ENCODE measurements around the gene TCERG1L.

The TCERG1L gene

GRCh38 chr10:131200856-131201470, 110.6 kb downstream of the TCERG1L start:
- no peak overlapping the region for H3K4me3 ChIP-seq (ENCODE audit: low read length)
- no peak overlapping the region for H3K9ac ChIP-seq (ENCODE audit: low read depth, low read length)
- no peaks in the 10 kb centered on the region for H3K36me3 ChIP-seq (ENCODE audit: insufficient read depth, low read length)
- H3K4me2 ChIP-seq (ENCODE audit: low read length): no peak overlapping the region
- no peaks in the 10 kb centered on the region for H3K27me3 ChIP-seq (ENCODE audit: control insufficient read depth, insufficient read depth, low read length)
- H3K9me3 ChIP-seq (replicated peaks; ENCODE audit: low read length): peaks cover 29% of the 10 kb centered on the region
- no peaks in the 10 kb centered on the region for H3K4me1 ChIP-seq (ENCODE audit: control insufficient read depth, insufficient read depth, low read length)

GRCh38 chr10:131199646-131200045, 111.9 kb downstream of the TCERG1L start:
- Histone ChIP-seq H3K9me3 (replicated peaks; ENCODE audit: low read length) (peaks cover 30% of the 10 kb centered on the region), H3K4me1 (ENCODE audit: control insufficient read depth, insufficient read depth, low read length) (no peaks in the 10 kb centered on the region), H3K4me2 (ENCODE audit: low read length) (no peak overlapping the region), H3K36me3 (ENCODE audit: insufficient read depth, low read length) (no peaks in the 10 kb centered on the region), H3K9ac (ENCODE audit: low read depth, low read length) (no peak overlapping the region), H3K27me3 (ENCODE audit: control insufficient read depth, insufficient read depth, low read length) (no peaks in the 10 kb centered on the region), H3K4me3 (ENCODE audit: low read length) (no peak overlapping the region)

- Histone ChIP-seq H3K4me2 (ENCODE audit: low read length) (no peak overlapping the region), H3K9me3 (replicated peaks; ENCODE audit: low read length) (peaks cover 27% of the 10 kb centered on the region), H3K9ac (ENCODE audit: low read depth, low read length) (no peak overlapping the region), H3K27me3 (ENCODE audit: control insufficient read depth, insufficient read depth, low read length) (no peaks in the 10 kb centered on the region), H3K4me3 (ENCODE audit: low read length) (no peak overlapping the region), H3K36me3 (ENCODE audit: insufficient read depth, low read length) (no peaks in the 10 kb centered on the region), H3K4me1 (ENCODE audit: control insufficient read depth, insufficient read depth, low read length) (no peaks in the 10 kb centered on the region)
Observed at GRCh38 chr10:131198843-131199242, 112.7 kb downstream of the TCERG1L start.

GRCh38 chr10:131198401-131198800, 113.1 kb downstream of the TCERG1L start:
- no peaks in the 10 kb centered on the region for H3K27me3 ChIP-seq (ENCODE audit: control insufficient read depth, insufficient read depth, low read length)
- H3K9me3 ChIP-seq (replicated peaks; ENCODE audit: low read length): peaks cover 25% of the 10 kb centered on the region
- no peaks in the 10 kb centered on the region for H3K4me1 ChIP-seq (ENCODE audit: control insufficient read depth, insufficient read depth, low read length)

GRCh38 chr10:131196176-131196885, 115.2 kb downstream of the TCERG1L start:
- Histone ChIP-seq H3K4me1 (ENCODE audit: control insufficient read depth, insufficient read depth, low read length) (no peaks in the 10 kb centered on the region), H3K9me3 (replicated peaks; ENCODE audit: low read length) (peaks cover 21% of the 10 kb centered on the region), H3K4me3 (ENCODE audit: low read length) (no peak overlapping the region), H3K27me3 (ENCODE audit: control insufficient read depth, insufficient read depth, low read length) (no peaks in the 10 kb centered on the region), H3K36me3 (ENCODE audit: insufficient read depth, low read length) (no peaks in the 10 kb centered on the region), H3K9ac (ENCODE audit: low read depth, low read length) (no peak overlapping the region), H3K4me2 (ENCODE audit: low read length) (no peak overlapping the region)

More at GRCh38 chr10:131198401-131198800, 113.1 kb downstream of the TCERG1L start:
- no peaks in the 10 kb centered on the region for H3K36me3 ChIP-seq (ENCODE audit: insufficient read depth, low read length)
- no peak overlapping the region for H3K4me3 ChIP-seq (ENCODE audit: low read length)
- H3K4me2 ChIP-seq (ENCODE audit: low read length): no peak overlapping the region
- no peak overlapping the region for H3K9ac ChIP-seq (ENCODE audit: low read depth, low read length)

- H3K9ac ChIP-seq (ENCODE audit: low read depth, low read length): no peak overlapping the region
- peaks cover 16% of the 10 kb centered on the region for H3K9me3 ChIP-seq (replicated peaks; ENCODE audit: low read length)
- H3K4me3 ChIP-seq (ENCODE audit: low read length): no peak overlapping the region
- no peaks in the 10 kb centered on the region for H3K4me1 ChIP-seq (ENCODE audit: control insufficient read depth, insufficient read depth, low read length)
- no peaks in the 10 kb centered on the region for H3K27me3 ChIP-seq (ENCODE audit: control insufficient read depth, insufficient read depth, low read length)
- H3K4me2 ChIP-seq (ENCODE audit: low read length): no peak overlapping the region
- no peaks in the 10 kb centered on the region for H3K36me3 ChIP-seq (ENCODE audit: insufficient read depth, low read length)
Observed at GRCh38 chr10:131195558-131196159, 115.9 kb downstream of the TCERG1L start.

GRCh38 chr10:131195116-131195515, 116.4 kb downstream of the TCERG1L start:
- H3K36me3 ChIP-seq (ENCODE audit: insufficient read depth, low read length): no peaks in the 10 kb centered on the region
- H3K4me3 ChIP-seq (ENCODE audit: low read length): no peak overlapping the region
- no peak overlapping the region for H3K4me2 ChIP-seq (ENCODE audit: low read length)
- no peak overlapping the region for H3K9ac ChIP-seq (ENCODE audit: low read depth, low read length)
- no peaks in the 10 kb centered on the region for H3K27me3 ChIP-seq (ENCODE audit: control insufficient read depth, insufficient read depth, low read length)
- H3K4me1 ChIP-seq (ENCODE audit: control insufficient read depth, insufficient read depth, low read length): no peaks in the 10 kb centered on the region
- H3K9me3 ChIP-seq (replicated peaks; ENCODE audit: low read length): peaks cover 14% of the 10 kb centered on the region

- H3K36me3 ChIP-seq (ENCODE audit: insufficient read depth, low read length): no peaks in the 10 kb centered on the region
- no peak overlapping the region for H3K9ac ChIP-seq (ENCODE audit: low read depth, low read length)
- no peaks in the 10 kb centered on the region for H3K27me3 ChIP-seq (ENCODE audit: control insufficient read depth, insufficient read depth, low read length)
Observed at GRCh38 chr10:131193923-131194322, 117.6 kb downstream of the TCERG1L start.

GRCh38 chr10:131188494-131188893, 123.0 kb downstream of the TCERG1L start:
- H3K27me3 ChIP-seq (ENCODE audit: control insufficient read depth, insufficient read depth, low read length): no peaks in the 10 kb centered on the region
- H3K9ac ChIP-seq (ENCODE audit: low read depth, low read length): no peak overlapping the region
- H3K4me1 ChIP-seq (ENCODE audit: control insufficient read depth, insufficient read depth, low read length): no peaks in the 10 kb centered on the region
- H3K4me2 ChIP-seq (ENCODE audit: low read length): no peak overlapping the region
- no peak overlapping the region for H3K4me3 ChIP-seq (ENCODE audit: low read length)
- H3K36me3 ChIP-seq (ENCODE audit: insufficient read depth, low read length): no peaks in the 10 kb centered on the region
- peaks cover 9% of the 10 kb centered on the region for H3K9me3 ChIP-seq (replicated peaks; ENCODE audit: low read length)

More at GRCh38 chr10:131193923-131194322, 117.6 kb downstream of the TCERG1L start:
- Histone ChIP-seq H3K4me3 (ENCODE audit: low read length) (no peak overlapping the region), H3K9me3 (replicated peaks; ENCODE audit: low read length) (peaks cover 12% of the 10 kb centered on the region), H3K4me2 (ENCODE audit: low read length) (no peak overlapping the region), H3K4me1 (ENCODE audit: control insufficient read depth, insufficient read depth, low read length) (no peaks in the 10 kb centered on the region)

- no peak overlapping the region for H3K4me3 ChIP-seq (ENCODE audit: low read length)
- no peak overlapping the region for H3K9ac ChIP-seq (ENCODE audit: low read depth, low read length)
- no peak overlapping the region for H3K4me2 ChIP-seq (ENCODE audit: low read length)
- H3K4me1 ChIP-seq (ENCODE audit: control insufficient read depth, insufficient read depth, low read length): no peaks in the 10 kb centered on the region
- no peaks in the 10 kb centered on the region for H3K36me3 ChIP-seq (ENCODE audit: insufficient read depth, low read length)
- peaks cover 11% of the 10 kb centered on the region for H3K9me3 ChIP-seq (replicated peaks; ENCODE audit: low read length)
- H3K27me3 ChIP-seq (ENCODE audit: control insufficient read depth, insufficient read depth, low read length): no peaks in the 10 kb centered on the region
Observed at GRCh38 chr10:131187926-131188325, 123.6 kb downstream of the TCERG1L start.

- Histone ChIP-seq H3K36me3 (ENCODE audit: insufficient read depth, low read length) (no peaks in the 10 kb centered on the region), H3K27me3 (ENCODE audit: control insufficient read depth, insufficient read depth, low read length) (no peaks in the 10 kb centered on the region)
Observed at GRCh38 chr10:131187274-131187673, 124.2 kb downstream of the TCERG1L start.

More at GRCh38 chr10:131187274-131187673, 124.2 kb downstream of the TCERG1L start:
- Histone ChIP-seq H3K9me3 (replicated peaks; ENCODE audit: low read length) (peaks cover 14% of the 10 kb centered on the region), H3K4me1 (ENCODE audit: control insufficient read depth, insufficient read depth, low read length) (no peaks in the 10 kb centered on the region), H3K4me3 (ENCODE audit: low read length) (no peak overlapping the region), H3K9ac (ENCODE audit: low read depth, low read length) (no peak overlapping the region), H3K4me2 (ENCODE audit: low read length) (no peak overlapping the region)
